Activated CD8-positive, alpha-beta T cell treated with anti-CD3 and anti-CD28 coated beads for 36 hours (primary cell): ENCODE measurements around the gene CCDC70. TPM values are rescaled to one million over a fixed set of nuclear protein-coding genes. Genes with fewer than 3 reads are reported as not detected.

Experiments
- ATAC-seq: fragments of 200-7000 bp; cut with Tn5 transposase; one replicate; pipeline ENCODE4 v1.10.0; 2021; ENCODE audit warnings: mild to moderate bottlenecking, moderate library complexity
- CTCF ChIA-PET: fragments of 350-600 bp; sonication (Branson Sonifier 250); formaldehyde crosslinking; loops from one replicate; lab custom pipeline; 2021; ENCODE audit warnings: antibody characterized with exemption; lab: Charles Lee
- POLR2A ChIA-PET: fragments of 350-600 bp; sonication (Branson Sonifier 250); formaldehyde crosslinking; loops from one replicate; lab custom pipeline; 2021; ENCODE audit warnings: antibody characterized with exemption; lab: Charles Lee
- DNase-seq: peaks from one replicate; pipeline ENCODE4 v3.0.0-alpha.2; 2020
- H3K27ac Mint-ChIP-seq: one replicate; pipeline ENCODE4 v1.8.0; 2021; ENCODE audit warnings: mild to moderate bottlenecking, mixed read lengths
- H3K27me3 Mint-ChIP-seq: one replicate; pipeline ENCODE4 v1.8.0; 2021; ENCODE audit warnings: mixed read lengths
- H3K36me3 Mint-ChIP-seq: one replicate; pipeline ENCODE4 v1.8.0; 2021; ENCODE audit warnings: low read depth, mixed read lengths
- H3K4me1 Mint-ChIP-seq: one replicate; pipeline ENCODE4 v1.8.0; 2021; ENCODE audit warnings: low read depth, mixed read lengths
- H3K4me3 Mint-ChIP-seq: one replicate; pipeline ENCODE4 v1.8.0; 2021; ENCODE audit warnings: mild to moderate bottlenecking, moderate library complexity, mixed read lengths
- H3K9me3 Mint-ChIP-seq: one replicate; pipeline ENCODE4 v1.8.0; 2021; ENCODE audit warnings: mixed read lengths
- intact Hi-C: fragments of 100-400 bp; cut with micrococcal nuclease; formaldehyde crosslinking; loops from one replicate; pipeline ENCODE4 v1.10.0; 2022
- total RNA-seq, 2 experiments: library from RNA; stranded (reverse); gene quantifications; one replicate each; pipeline ENCODE4 v1.2.3, GENCODE V29; 2021
- TF ChIP-seq, protein P1 (sequence below): fragments of 200-600 bp; IDR thresholded peaks from one replicate; pipeline ENCODE4 v1.8.0; 2022; ENCODE audit warnings: antibody characterized with exemption, mild to moderate bottlenecking

Gene CCDC70
- total RNA-seq, 2 experiments from 2014 or later: 0.45 to 0.72 TPM

DNA sequence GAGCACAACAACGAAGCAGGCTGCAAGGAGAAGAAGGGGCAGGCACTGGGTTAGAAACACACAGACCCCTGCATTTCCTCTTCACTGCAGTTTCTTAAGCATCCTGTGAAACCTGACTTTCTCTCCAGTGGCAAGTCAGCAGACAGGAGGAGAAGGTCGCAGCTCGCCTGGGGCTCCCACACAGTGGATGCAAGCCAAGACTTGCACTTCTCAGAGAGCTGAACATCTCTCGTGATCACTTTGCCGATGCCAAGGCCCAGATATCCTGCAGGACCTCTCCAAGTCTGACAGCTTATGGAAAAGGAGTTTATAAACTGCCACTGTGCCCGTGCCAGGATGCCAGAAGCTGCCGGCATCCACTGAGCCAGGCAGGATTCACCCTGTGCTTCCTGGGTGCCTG, 35.2 kb upstream of the CCDC70 start:
- Mint-ChIP-seq H3K4me1 (peaks cover 75% of the 10 kb centered on the region), H3K27ac (peak overlapping the region; percentile 94), H3K4me3 (peak overlapping the region; percentile 74), H3K9me3 (no peaks in the 10 kb centered on the region), H3K27me3 (no peaks in the 10 kb centered on the region), H3K36me3 (no peaks in the 10 kb centered on the region)
- POLR2A ChIA-PET: interaction anchor here (0.9 to 1.8 kb wide), 3 partner anchors 8 to 24 kb away, joined by 4 to 8 read pairs (median 7); no protein-coding TSS in a partner anchor
- TF ChIP-seq, protein P1, sequence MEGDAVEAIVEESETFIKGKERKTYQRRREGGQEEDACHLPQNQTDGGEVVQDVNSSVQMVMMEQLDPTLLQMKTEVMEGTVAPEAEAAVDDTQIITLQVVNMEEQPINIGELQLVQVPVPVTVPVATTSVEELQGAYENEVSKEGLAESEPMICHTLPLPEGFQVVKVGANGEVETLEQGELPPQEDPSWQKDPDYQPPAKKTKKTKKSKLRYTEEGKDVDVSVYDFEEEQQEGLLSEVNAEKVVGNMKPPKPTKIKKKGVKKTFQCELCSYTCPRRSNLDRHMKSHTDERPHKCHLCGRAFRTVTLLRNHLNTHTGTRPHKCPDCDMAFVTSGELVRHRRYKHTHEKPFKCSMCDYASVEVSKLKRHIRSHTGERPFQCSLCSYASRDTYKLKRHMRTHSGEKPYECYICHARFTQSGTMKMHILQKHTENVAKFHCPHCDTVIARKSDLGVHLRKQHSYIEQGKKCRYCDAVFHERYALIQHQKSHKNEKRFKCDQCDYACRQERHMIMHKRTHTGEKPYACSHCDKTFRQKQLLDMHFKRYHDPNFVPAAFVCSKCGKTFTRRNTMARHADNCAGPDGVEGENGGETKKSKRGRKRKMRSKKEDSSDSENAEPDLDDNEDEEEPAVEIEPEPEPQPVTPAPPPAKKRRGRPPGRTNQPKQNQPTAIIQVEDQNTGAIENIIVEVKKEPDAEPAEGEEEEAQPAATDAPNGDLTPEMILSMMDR: no peak
- intact Hi-C loops: no loop called here
- DNase-seq (no peak), ATAC-seq (peak; percentile 2)
- CTCF ChIA-PET: interaction anchor here (1.1 to 8.3 kb wide), 6 partner anchors 9 to 24 kb away, joined by 3 to 119 read pairs (median 8); partner anchors contain the start of gene TMEM272

DNA sequence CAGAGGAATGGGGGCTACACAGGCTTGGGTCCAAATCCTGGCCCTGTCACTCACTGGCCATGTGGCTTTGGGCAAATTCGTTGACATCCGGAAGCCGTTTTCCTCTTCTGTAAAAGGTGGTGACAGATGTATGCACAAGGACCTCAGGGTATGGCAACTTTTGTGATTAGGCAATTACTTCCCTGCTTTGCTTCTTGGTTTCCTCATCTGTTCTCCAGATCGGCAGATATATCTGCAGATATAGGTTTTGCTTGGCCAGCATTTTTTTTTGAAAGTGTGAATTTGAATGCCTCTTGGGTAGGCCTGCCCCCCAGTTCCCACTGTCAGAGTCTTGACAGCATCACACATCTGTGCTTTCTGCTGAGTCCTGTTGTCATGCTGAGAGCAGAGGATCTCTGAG, 34.5 kb upstream of the CCDC70 start:
- H3K9me3 Mint-ChIP-seq: no peaks in the 10 kb centered on the region
- no peak for ATAC-seq
- no peaks in the 10 kb centered on the region for H3K36me3 Mint-ChIP-seq
- TF ChIP-seq, protein P1: no peak
- intact Hi-C loops: no loop called here
- no peaks in the 10 kb centered on the region for H3K27me3 Mint-ChIP-seq
- H3K4me1 Mint-ChIP-seq: peaks cover 74% of the 10 kb centered on the region
- H3K4me3 Mint-ChIP-seq: peak overlapping the region; percentile 74
- H3K27ac Mint-ChIP-seq: peak overlapping the region; percentile 94
- ChIA-PET POLR2A (interaction anchor here (0.9 to 2.9 kb wide), 3 partner anchors 8 to 24 kb away, joined by 4 to 11 read pairs (median 6); partner anchors contain the start of gene DHRS12), CTCF (interaction anchor here (1.0 to 8.3 kb wide), 8 partner anchors 9 to 702 kb away, joined by 3 to 119 read pairs (median 5); partner anchors contain the start of gene TMEM272)
- DNase-seq: no peak

DNA sequence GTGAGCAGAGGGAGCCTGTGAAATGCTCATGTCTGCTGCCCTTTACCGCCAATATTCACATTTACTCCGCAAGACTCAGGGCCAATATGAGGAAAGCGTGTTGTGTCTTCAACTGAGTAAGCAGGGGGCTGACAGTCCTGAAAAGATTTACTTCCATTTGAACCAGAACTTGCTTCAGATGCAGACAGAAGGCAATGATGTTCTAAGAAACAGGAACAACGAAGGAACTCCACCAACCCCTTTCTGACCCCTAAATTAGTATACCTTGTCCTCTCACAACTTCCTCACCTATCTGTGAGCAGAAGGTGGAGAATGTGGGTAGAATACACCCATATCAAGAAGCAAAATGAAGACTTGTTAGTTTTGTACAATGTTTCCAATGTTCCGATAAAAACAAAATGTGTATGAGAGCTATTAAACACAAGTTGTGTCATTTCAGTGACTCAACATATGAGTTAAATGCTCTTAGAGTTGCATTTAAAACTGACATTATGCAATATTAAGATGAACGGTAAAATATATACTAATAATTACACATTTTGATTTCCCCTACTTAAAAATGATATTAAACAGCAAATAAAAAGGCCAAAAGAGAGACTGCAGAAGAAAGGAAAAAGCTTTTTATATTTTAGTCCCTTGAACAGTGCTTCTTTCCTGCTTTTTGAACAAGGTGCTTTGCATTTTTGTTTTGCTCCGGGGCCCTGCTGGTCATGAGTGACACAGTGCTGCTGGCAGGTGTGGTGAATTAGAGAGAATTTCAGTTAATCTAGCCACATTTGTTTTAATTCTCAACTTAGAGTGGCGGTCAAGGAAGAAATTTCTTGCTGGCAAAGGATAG, 32.8 kb upstream of the CCDC70 start:
- Mint-ChIP-seq H3K4me3 (no peak overlapping the region), H3K27me3 (no peaks in the 10 kb centered on the region), H3K36me3 (no peaks in the 10 kb centered on the region), H3K4me1 (peaks cover 69% of the 10 kb centered on the region), H3K27ac (no peak overlapping the region), H3K9me3 (no peaks in the 10 kb centered on the region)
- intact Hi-C loops: no loop called here
- ATAC-seq (no peak), DNase-seq (no peak)
- ChIA-PET CTCF (interaction anchor here (1.4 to 8.3 kb wide), 6 partner anchors 9 to 32 kb away, joined by 5 to 119 read pairs (median 8); partner anchors contain the start of gene TMEM272), POLR2A (interaction anchor here (1.0 to 2.9 kb wide), 5 partner anchors 9 to 183 kb away, joined by 3 to 11 read pairs (median 3); partner anchors contain the start of genes ALG11 and DHRS12)
- TF ChIP-seq, protein P1: no peak

DNA sequence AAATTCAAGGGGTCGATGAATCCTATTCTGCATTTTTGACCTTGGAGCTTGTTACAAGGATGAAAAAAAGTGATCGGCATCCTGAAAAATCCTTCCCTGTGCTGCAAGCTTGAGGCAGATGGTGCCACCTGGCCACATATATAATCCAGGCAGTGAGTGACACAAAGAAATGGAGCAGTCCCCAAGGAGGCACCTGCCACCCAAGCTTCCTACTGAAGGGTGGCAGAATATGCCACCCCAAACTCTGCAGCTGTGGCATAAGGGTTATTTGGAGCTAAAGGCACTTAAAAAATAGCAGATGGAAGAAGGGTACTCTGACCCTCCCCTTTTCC, 32.2 kb upstream of the CCDC70 start:
- ATAC-seq (no peak), DNase-seq (no peak)
- Mint-ChIP-seq H3K4me3 (no peak overlapping the region), H3K27ac (no peak overlapping the region), H3K27me3 (no peaks in the 10 kb centered on the region), H3K36me3 (no peaks in the 10 kb centered on the region), H3K9me3 (no peaks in the 10 kb centered on the region), H3K4me1 (peaks cover 71% of the 10 kb centered on the region)
- TF ChIP-seq, protein P1: no peak
- ChIA-PET CTCF (interaction anchor here (1.4 to 8.3 kb wide), 5 partner anchors 9 to 32 kb away, joined by 5 to 119 read pairs (median 6); partner anchors contain the start of gene TMEM272), POLR2A (interaction anchor here (1.0 to 2.9 kb wide), 3 partner anchors 8 to 183 kb away, joined by 3 to 11 read pairs (median 3); partner anchors contain the start of genes ALG11 and DHRS12)
- intact Hi-C loops: no loop called here
